ENCODE measurements around the gene MED27. TPM values are rescaled to one million over a fixed set of nuclear protein-coding genes. Genes with fewer than 3 reads are reported as not detected.

The MED27 gene
- total RNA-seq, 1 experiment from 2014 or later = 24.4 TPM

DNA sequence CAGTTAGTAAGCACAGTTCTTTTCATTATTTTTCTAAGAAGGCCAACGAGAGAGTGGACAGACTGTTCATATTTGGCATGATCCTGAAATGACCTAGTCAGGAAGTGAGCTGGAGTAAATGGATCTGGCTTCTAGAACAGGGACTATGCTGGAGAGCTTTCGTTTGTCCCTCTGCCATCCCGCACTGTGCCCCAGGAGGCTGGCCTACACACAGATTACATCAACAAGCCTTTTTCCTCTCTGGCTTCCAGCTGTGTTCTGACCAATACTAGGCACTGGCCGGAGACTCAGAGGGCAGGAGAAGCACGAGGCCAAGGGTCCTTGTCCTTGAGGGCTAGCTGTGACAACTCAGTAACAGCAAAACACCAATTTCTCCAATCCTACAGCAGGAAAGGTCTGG lies 127.8 kb downstream of the MED27 start:
- in situ Hi-C loops (cut with HindIII; ENCODE audit: low pct_unique_long_range_greater_than_20kb, low sequenced_read_pairs) = no loop called here
- TF ChIP-seq SIN3A (IDR thresholded peaks at IDR 0.05; ENCODE audit: borderline replicate concordance, insufficient read depth, low read depth, low read length) (no peak), TCF7L2 (IDR thresholded peaks at IDR 0.05; ENCODE audit: low read depth, low read length) (no peak), POLR2AphosphoS5 (IDR thresholded peaks at IDR 0.05; ENCODE audit: low read depth, low read length) (no peak)
- TF ChIP-seq, protein P1, sequence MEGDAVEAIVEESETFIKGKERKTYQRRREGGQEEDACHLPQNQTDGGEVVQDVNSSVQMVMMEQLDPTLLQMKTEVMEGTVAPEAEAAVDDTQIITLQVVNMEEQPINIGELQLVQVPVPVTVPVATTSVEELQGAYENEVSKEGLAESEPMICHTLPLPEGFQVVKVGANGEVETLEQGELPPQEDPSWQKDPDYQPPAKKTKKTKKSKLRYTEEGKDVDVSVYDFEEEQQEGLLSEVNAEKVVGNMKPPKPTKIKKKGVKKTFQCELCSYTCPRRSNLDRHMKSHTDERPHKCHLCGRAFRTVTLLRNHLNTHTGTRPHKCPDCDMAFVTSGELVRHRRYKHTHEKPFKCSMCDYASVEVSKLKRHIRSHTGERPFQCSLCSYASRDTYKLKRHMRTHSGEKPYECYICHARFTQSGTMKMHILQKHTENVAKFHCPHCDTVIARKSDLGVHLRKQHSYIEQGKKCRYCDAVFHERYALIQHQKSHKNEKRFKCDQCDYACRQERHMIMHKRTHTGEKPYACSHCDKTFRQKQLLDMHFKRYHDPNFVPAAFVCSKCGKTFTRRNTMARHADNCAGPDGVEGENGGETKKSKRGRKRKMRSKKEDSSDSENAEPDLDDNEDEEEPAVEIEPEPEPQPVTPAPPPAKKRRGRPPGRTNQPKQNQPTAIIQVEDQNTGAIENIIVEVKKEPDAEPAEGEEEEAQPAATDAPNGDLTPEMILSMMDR (IDR thresholded peaks at IDR 0.05) = no peak
- TF ChIP-seq, protein P2, sequence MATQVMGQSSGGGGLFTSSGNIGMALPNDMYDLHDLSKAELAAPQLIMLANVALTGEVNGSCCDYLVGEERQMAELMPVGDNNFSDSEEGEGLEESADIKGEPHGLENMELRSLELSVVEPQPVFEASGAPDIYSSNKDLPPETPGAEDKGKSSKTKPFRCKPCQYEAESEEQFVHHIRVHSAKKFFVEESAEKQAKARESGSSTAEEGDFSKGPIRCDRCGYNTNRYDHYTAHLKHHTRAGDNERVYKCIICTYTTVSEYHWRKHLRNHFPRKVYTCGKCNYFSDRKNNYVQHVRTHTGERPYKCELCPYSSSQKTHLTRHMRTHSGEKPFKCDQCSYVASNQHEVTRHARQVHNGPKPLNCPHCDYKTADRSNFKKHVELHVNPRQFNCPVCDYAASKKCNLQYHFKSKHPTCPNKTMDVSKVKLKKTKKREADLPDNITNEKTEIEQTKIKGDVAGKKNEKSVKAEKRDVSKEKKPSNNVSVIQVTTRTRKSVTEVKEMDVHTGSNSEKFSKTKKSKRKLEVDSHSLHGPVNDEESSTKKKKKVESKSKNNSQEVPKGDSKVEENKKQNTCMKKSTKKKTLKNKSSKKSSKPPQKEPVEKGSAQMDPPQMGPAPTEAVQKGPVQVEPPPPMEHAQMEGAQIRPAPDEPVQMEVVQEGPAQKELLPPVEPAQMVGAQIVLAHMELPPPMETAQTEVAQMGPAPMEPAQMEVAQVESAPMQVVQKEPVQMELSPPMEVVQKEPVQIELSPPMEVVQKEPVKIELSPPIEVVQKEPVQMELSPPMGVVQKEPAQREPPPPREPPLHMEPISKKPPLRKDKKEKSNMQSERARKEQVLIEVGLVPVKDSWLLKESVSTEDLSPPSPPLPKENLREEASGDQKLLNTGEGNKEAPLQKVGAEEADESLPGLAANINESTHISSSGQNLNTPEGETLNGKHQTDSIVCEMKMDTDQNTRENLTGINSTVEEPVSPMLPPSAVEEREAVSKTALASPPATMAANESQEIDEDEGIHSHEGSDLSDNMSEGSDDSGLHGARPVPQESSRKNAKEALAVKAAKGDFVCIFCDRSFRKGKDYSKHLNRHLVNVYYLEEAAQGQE (IDR thresholded peaks at IDR 0.05; ENCODE audit: insufficient read depth in 1 of 2, low read depth in 2 of 2, low read length in 1 of 2) = no peak
- POLR2A ChIA-PET = no interaction called here

DNA sequence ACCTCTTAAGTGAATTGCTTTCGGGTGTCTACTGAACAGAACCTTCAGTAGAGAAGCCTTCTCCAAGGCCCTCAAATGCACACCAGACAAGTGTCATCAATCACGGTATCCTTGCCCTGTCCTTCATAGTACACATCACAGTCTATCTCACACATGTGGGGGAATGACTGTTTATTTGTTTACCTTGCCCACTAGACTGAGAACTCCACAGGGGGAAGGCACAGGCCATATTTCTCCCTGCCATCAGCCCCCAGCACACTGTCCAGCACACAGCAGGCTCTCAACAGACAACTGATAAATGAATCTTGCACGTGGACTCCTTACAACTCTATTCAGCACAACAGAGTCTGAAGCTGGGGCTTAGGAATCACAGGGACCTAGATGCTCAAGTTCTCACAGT lies 128.5 kb downstream of the MED27 start:
- Histone ChIP-seq H3K4me3 (ENCODE audit: low read depth in 2 of 2, low read length in 2 of 2) (no peak overlapping the region), H3K27ac (ENCODE audit: low read length) (no peak overlapping the region), H3K9me3 (ENCODE audit: control insufficient read depth, insufficient read depth, low read depth, low read length) (no peaks in the 10 kb centered on the region), H3K36me3 (ENCODE audit: control insufficient read depth, insufficient read depth, low read length) (no peaks in the 10 kb centered on the region), H3K27me3 (ENCODE audit: control insufficient read depth, insufficient read depth, low read length) (no peaks in the 10 kb centered on the region), H3K4me1 (ENCODE audit: control insufficient read depth, insufficient read depth, low read length) (no peaks in the 10 kb centered on the region)
- CTCF ChIA-PET = interaction anchor here (0.7 kb wide), 1 partner anchor 375 kb away, joined by 3 read pairs; no protein-coding TSS in a partner anchor
- POLR2A ChIA-PET = no interaction called here
- in situ Hi-C loops (cut with HindIII; ENCODE audit: low pct_unique_long_range_greater_than_20kb, low sequenced_read_pairs) = no loop called here
- DNase-seq (ENCODE audit: low read depth, low spot score) = no peak
- TF ChIP-seq TCF7L2 (IDR thresholded peaks at IDR 0.05; ENCODE audit: low read depth, low read length) = no peak
- TF ChIP-seq, protein P2 (IDR thresholded peaks at IDR 0.05; ENCODE audit: insufficient read depth in 1 of 2, low read depth in 2 of 2, low read length in 1 of 2) = no peak
- no peak for TF ChIP-seq POLR2AphosphoS5 (IDR thresholded peaks at IDR 0.05; ENCODE audit: low read depth, low read length)
- TF ChIP-seq, protein P1 (IDR thresholded peaks at IDR 0.05) = no peak
- no peak for ATAC-seq
- no TSS peak for BruUV-seq (replicated peaks)
- intact Hi-C loops (cut with micrococcal nuclease; ENCODE audit: unreplicated experiment) = no loop called here

More for the DNA sequence above, 127.8 kb downstream of the MED27 start:
- DNase-seq (ENCODE audit: low read depth, low spot score) (no peak), ATAC-seq (no peak)
- no TSS peak for BruUV-seq (replicated peaks)
- no peaks in the 10 kb centered on the region for H3K9me3 ChIP-seq (ENCODE audit: control insufficient read depth, insufficient read depth, low read depth, low read length)
- no peaks in the 10 kb centered on the region for H3K36me3 ChIP-seq (ENCODE audit: control insufficient read depth, insufficient read depth, low read length)
- CTCF ChIA-PET = interaction anchor here (0.7 kb wide), 1 partner anchor 375 kb away, joined by 3 read pairs; no protein-coding TSS in a partner anchor
- H3K27ac ChIP-seq (ENCODE audit: low read length) = no peak overlapping the region
- no peaks in the 10 kb centered on the region for H3K27me3 ChIP-seq (ENCODE audit: control insufficient read depth, insufficient read depth, low read length)
- no peaks in the 10 kb centered on the region for H3K4me1 ChIP-seq (ENCODE audit: control insufficient read depth, insufficient read depth, low read length)
- no peak overlapping the region for H3K4me3 ChIP-seq (ENCODE audit: low read depth in 2 of 2, low read length in 2 of 2)
- intact Hi-C loops (cut with micrococcal nuclease; ENCODE audit: unreplicated experiment) = no loop called here

Measured in Panc1 (cell line).